Heart right ventricle (tissue), 16 donors: ENCODE data around the gene HECTD2. TPM values are rescaled to one million over a fixed set of nuclear protein-coding genes. Genes with fewer than 3 reads are reported as not detected.

ENCODE experiments used
- ATAC-seq, 8 donors: fragments of 200-7000 bp; cut with Tn5 transposase; one replicate each; pipeline ENCODE4 v1.9.1; 2020; ENCODE audit warnings: mild to moderate bottlenecking in 8 of 8, moderate library complexity in 8 of 8, moderate number of reproducible peaks in 1 of 8
- DNase-seq, 2 donors: peaks; one replicate each; pipeline ENCODE4 v3.0.0-alpha.2; 2020
- H3K27ac ChIP-seq, 10 donors: fragments of 200-600 bp; sonication (generic) in 2 of 10; one replicate each; pipeline versions ENCODE4 v1.5.0 to v1.8.0; 2020 to 2022; ENCODE audit warnings: mild to moderate bottlenecking in 3 of 10
- H3K27me3 ChIP-seq, 7 donors: fragments of 200-600 bp; one replicate each; pipeline ENCODE4 v1.8.0; 2021 to 2022; ENCODE audit warnings: mild to moderate bottlenecking in 2 of 7
- H3K36me3 ChIP-seq, 9 donors: fragments of 200-600 bp; sonication (generic) in 1 of 9; one replicate each; pipeline versions ENCODE4 v1.5.0 to v1.8.0; 2020 to 2022; ENCODE audit warnings: mild to moderate bottlenecking in 2 of 9
- H3K4me1 ChIP-seq, 9 donors: fragments of 200-600 bp; sonication (generic) in 1 of 9; one replicate each; pipeline versions ENCODE4 v1.5.0 to v1.8.0; 2020 to 2022; ENCODE audit warnings: mild to moderate bottlenecking in 4 of 9
- H3K4me3 ChIP-seq, 10 donors: fragments of 200-600 bp; sonication (generic) in 2 of 10; one replicate each; pipeline versions ENCODE4 v1.5.0 to v1.8.0; 2020 to 2022; ENCODE audit warnings: mild to moderate bottlenecking in 7 of 10, moderate library complexity in 2 of 10
- H3K9me3 ChIP-seq, 11 donors: fragments of 200-600 bp in 10 of 11; sonication (generic) in 2 of 11; one replicate each; pipeline versions ENCODE4 v1.5.0 to v1.8.0; 2013 to 2022; ENCODE audit warnings: mild to moderate bottlenecking in 2 of 11, control low read depth in 1 of 11, moderate library complexity in 1 of 11
- CTCF ChIP-seq, 9 donors: fragments of 200-600 bp; sonication (generic) in 2 of 9; IDR thresholded peaks; one replicate each; pipeline versions ENCODE4 v1.5.0 to v1.8.0; 2021 to 2022; ENCODE audit warnings: antibody characterized with exemption in 9 of 9, mild to moderate bottlenecking in 5 of 9, moderate library complexity in 1 of 9
- WGBS, 2 donors: extraction: QIAGEN DNeasy Blood & Tissue Kit; methylation state at CpG; one replicate each; pipeline ENCODE4 v1.1.7; 2013; ENCODE audit warnings: inconsistent platforms in 1 of 2; 5-methylcytosine and 5-hydroxymethylcytosine counted together
- intact Hi-C, 10 donors: fragments of 100-400 bp; cut with DNase I; formaldehyde crosslinking; loops; one replicate each; pipeline versions ENCODE4 v1.11.1 to v1.14.2; 2022
- polyA plus RNA-seq, 2 donors: library from polyadenylated mRNA; stranded (reverse); fragments of 200-250 nt; gene quantifications; one replicate each; pipeline ENCODE4 v1.2.3, GENCODE V29; 2013
- total RNA-seq, 10 donors: library from RNA; stranded (reverse); fragmentation: NEBNext Ultra II Directional in 3 of 10; extraction: Animal tissue kit (Norgen Biotek cat#: 25700) in 3 of 10; gene quantifications; one replicate each; pipeline versions ENCODE4 v1.2.1 to v1.2.4, GENCODE V29; 2021 to 2023
- donor health status: Arrhythmogenic right ventricular cardiomyopathy.
- donor health status: ischemic (EF 13 %, LVEDD 7.1; RV severe dilation, severe dysfunction).
- donor health status: healthy with polysubstance abuse.
- donor health status: DM: no; HTN: yes; CAD: no.
- donor health status: DM: no; HTN: no; CAD: no.
- donor health status: ischemic (EF 25% LVEDD 6.9; RV normal size, moderate dysfunction).
- donor health status: ischemic (EF 25% LVEDD 5.7; RV mildly dilated, moderate dysfunction).
- donor health status: healthy.
- donor health status: DM: yes; HTN: yes; CAD: no.
- donor health status: Ischemic cardiomyopathy.
- donor health status: ischemic (EF 35%, LVEDD 5.7; RV mildly dilated, moderate dysfunction).
- donor health status: nonischemic (EF 11% LVEDD 7.7; RV severe dilation, severe dysfunction).
- donor health status: DM: yes; HTN: yes; CAD: no.
- donor health status: PGD.
- donor health status: ischemic (EF 29% LVEDD 5.4; RV normal size, mild dysfunction).
- donor health status: nonischemic (EF 23%, LVEDD 6.1; RV moderate dilation, normal function).

Gene HECTD2
- total and polyA plus RNA-seq, 12 donors = 2.2 to 6.9 (median 5.2) TPM

DNA sequence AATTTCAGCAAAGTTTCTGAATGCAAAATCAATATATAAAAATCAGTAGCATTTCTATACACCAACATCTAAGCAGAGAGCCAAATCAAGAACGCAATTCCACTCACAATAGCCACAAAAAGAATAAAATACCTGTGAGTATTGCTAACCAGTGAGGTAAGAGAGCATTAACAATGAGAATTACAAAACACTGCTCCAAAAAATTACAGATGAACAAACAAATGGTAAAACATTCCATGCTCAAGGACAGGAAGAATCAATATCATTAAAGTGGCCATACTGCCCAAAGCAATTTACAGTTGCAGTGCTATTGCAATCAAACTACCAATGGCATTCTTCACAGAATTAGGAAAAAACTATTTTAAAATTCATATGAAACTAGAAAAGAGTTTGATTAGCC lies 61.5 kb downstream of the HECTD2 start:
- ATAC-seq = no peak
- Histone ChIP-seq H3K9me3 (peaks cover 0 to 4% (median 0%) of the 10 kb centered on the region in 11 donors), H3K36me3 (peaks cover 0 to 11% (median 0%) of the 10 kb centered on the region in 9 donors), H3K27ac (no peak overlapping the region), H3K4me3 (no peak overlapping the region), H3K27me3 (no peaks in the 10 kb centered on the region), H3K4me1 (no peaks in the 10 kb centered on the region)
- intact Hi-C loops = no loop called here
- 97 to 100% methylated on average over 1 of the region's 1 CpG for WGBS, 2 donors
- no peak for TF ChIP-seq CTCF (IDR thresholded peaks at IDR 0.05)
- no peak for DNase-seq

DNA sequence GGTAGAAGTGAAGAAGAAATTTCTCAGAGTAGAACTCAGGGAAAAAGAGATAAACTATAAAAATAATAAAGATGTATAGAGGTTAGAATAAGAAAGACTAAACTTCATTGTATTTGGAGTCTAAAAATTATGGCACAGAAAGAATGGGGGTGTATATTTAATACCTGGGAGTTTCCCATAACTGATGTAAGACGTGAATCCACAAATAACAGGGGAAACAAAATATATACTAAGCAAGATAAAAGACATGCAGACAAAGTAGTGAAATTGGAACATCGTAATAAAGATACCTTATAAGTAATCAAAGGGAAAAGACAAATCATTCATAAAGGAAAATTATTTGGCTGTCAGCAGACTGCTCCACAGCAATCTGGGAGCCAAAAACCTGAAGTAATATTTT lies 62.8 kb downstream of the HECTD2 start:
- peaks cover 0 to 4% (median 0%) of the 10 kb centered on the region in 9 donors for H3K36me3 ChIP-seq
- whole genome bisulfite sequencing, 2 donors = 97% methylated on average over 2 of the region's 2 CpGs
- no peaks in the 10 kb centered on the region for H3K27me3 ChIP-seq
- intact Hi-C loops = no loop called here
- no peak for DNase-seq
- H3K9me3 ChIP-seq = peaks cover 0 to 4% (median 0%) of the 10 kb centered on the region in 11 donors
- H3K4me1 ChIP-seq = no peaks in the 10 kb centered on the region
- no peak for TF ChIP-seq CTCF (IDR thresholded peaks at IDR 0.05)
- no peak for ATAC-seq
- H3K4me3 ChIP-seq = no peak overlapping the region
- no peak overlapping the region for H3K27ac ChIP-seq

DNA sequence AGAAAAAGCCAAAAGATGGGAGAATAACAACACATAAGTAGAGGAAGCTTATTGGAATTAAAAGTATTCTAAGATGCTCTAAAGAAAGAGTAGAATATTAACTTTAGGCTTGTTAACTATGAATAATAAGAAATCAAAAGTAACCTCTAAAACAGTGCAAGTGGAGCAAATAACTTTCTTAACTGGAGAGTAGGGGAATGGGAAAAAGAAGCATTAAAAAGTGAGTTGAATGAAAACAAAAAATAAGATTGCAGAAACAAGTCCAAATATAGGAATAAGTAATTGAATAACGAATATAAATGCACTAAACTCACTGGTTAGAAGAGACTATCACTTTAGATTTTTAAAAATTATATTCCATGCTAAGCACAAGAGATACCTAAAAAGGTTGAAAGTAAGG lies 63.9 kb downstream of the HECTD2 start:
- no peak for TF ChIP-seq CTCF (IDR thresholded peaks at IDR 0.05)
- DNase-seq (no peak), ATAC-seq (no peak)
- H3K27ac ChIP-seq = no peak overlapping the region
- H3K27me3 ChIP-seq = no peaks in the 10 kb centered on the region
- H3K4me3 ChIP-seq = no peak overlapping the region
- 84 to 86% methylated on average over 1 of the region's 1 CpG for WGBS, 2 donors
- peaks cover 0 to 4% (median 0%) of the 10 kb centered on the region in 11 donors for H3K9me3 ChIP-seq
- H3K4me1 ChIP-seq = no peaks in the 10 kb centered on the region
- peaks cover 0 to 15% (median 0%) of the 10 kb centered on the region in 9 donors for H3K36me3 ChIP-seq
- intact Hi-C loops = no loop called here

DNA sequence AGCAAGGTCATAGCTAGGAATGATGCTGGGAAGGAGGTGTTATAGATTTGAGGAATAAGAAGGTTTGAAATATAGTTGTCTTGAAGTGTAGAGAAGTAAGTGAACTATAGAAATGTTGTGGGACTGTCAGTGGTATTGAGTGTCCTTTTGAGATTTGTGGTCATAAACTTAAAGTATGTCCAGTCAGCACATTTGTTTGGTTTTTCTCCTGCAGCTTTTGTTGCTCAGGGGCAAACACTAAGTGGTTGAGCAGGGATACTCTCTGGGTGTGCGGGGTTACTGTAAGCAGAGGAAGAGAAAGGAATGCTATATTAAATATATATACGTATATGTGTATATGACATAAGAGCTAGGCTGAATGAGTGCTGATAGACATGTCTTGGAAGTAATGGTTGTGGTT lies 67.1 kb downstream of the HECTD2 start:
- intact Hi-C loops = no loop called here
- DNase-seq (no peak), ATAC-seq (no peak)
- H3K27me3 ChIP-seq = no peaks in the 10 kb centered on the region
- no peak overlapping the region for H3K27ac ChIP-seq
- no peaks in the 10 kb centered on the region for H3K4me1 ChIP-seq
- no peak overlapping the region for H3K4me3 ChIP-seq
- peaks cover 0 to 19% (median 0%) of the 10 kb centered on the region in 9 donors for H3K36me3 ChIP-seq
- no peak for TF ChIP-seq CTCF (IDR thresholded peaks at IDR 0.05)
- peaks cover 0 to 4% (median 0%) of the 10 kb centered on the region in 11 donors for H3K9me3 ChIP-seq
- 93 to 96% methylated on average over 2 of the region's 2 CpGs for WGBS, 2 donors
